Measurements from ENCODE around the gene MCL1. TPM values are rescaled to one million over a fixed set of nuclear protein-coding genes. Genes with fewer than 3 reads are reported as not detected.

Gene MCL1
- total and polyA plus RNA-seq, 2 donors (not counting 1 experiment from before 2014, with no cell fraction given): 219 to 266 TPM

GRCh38 chr1:150567341-150567716 lies 12.1 kb downstream of the MCL1 start:
- TF ChIP-seq CTCF (IDR thresholded peaks at IDR 0.05): no peak
- TF ChIP-seq EZH2 (IDR thresholded peaks at IDR 0.05; ENCODE audit: borderline replicate concordance, insufficient read depth, low read depth, low read length, poor library complexity, severe bottlenecking): no peak
- DNase-seq: peak; percentile 79
- POLR2A ChIA-PET: interaction anchor here (0.9 to 10.3 kb wide), 4 partner anchors 8 to 203 kb away, joined by 3 to 371 read pairs (median 4); partner anchors contain the start of genes ENSA, MCL1 and RPRD2

More at GRCh38 chr1:150567341-150567716, 12.1 kb downstream of the MCL1 start:
- peak overlapping the region; percentile 31 to 67 (median 53) for H3K4me3 ChIP-seq (ENCODE audit: control extremely low read depth in 1 of 5, extremely low read depth in 1 of 5, insufficient read depth in 1 of 5, low read depth in 2 of 5, low read length in 4 of 5)
- peaks cover 3% of the 10 kb centered on the region for H4K20me1 ChIP-seq (ENCODE audit: control insufficient read depth, insufficient read depth, low read length, poor library complexity, severe bottlenecking)
- peaks cover 94 to 98% of the 10 kb centered on the region in 2 donors for H3K4me1 ChIP-seq (ENCODE audit: control insufficient read depth in 2 of 2, insufficient read depth in 2 of 2, low read length in 2 of 2)
- peak; percentile 4 for ATAC-seq (ENCODE audit: low read depth)
- peaks cover 78% of the 10 kb centered on the region for H3K4me1 Mint-ChIP-seq
- peak overlapping the region; percentile 94 for H3K27ac Mint-ChIP-seq
- H3K27me3 ChIP-seq (replicated peaks in 1 of 4; ENCODE audit: control extremely low read depth in 1 of 4, control insufficient read depth in 3 of 4, insufficient read depth in 4 of 4, low read length in 3 of 4): no peaks in the 10 kb centered on the region
- no peaks in the 10 kb centered on the region for H3K9me3 Mint-ChIP-seq (ENCODE audit: insufficient read depth)
- H3K27me3 Mint-ChIP-seq: no peaks in the 10 kb centered on the region
- H3K27ac ChIP-seq (ENCODE audit: low read length in 2 of 2): peak overlapping the region; percentile 96 to 99
- intact Hi-C loops (cut with micrococcal nuclease): no loop called here
- CTCF ChIA-PET: interaction anchor here (0.9 to 19.2 kb wide), 5 partner anchors 6 to 104 kb away, joined by 3 to 497 read pairs (median 157); partner anchors contain the start of gene MCL1
- no peaks in the 10 kb centered on the region for H3K9me3 ChIP-seq (ENCODE audit: control extremely low read depth in 1 of 3, control insufficient read depth in 2 of 3, insufficient read depth in 1 of 3, low read length in 2 of 3)
- H3K9ac ChIP-seq (ENCODE audit: low read length): peak overlapping the region; percentile 55
- H2AFZ ChIP-seq (ENCODE audit: insufficient read depth, low read depth, low read length, poor library complexity, severe bottlenecking): peak overlapping the region; percentile 11
- peaks cover 55% of the 10 kb centered on the region for H3K79me2 ChIP-seq (ENCODE audit: control insufficient read depth, insufficient read depth, low read length)
- peaks cover 0 to 13% of the 10 kb centered on the region in 2 experiments for H3K36me3 ChIP-seq (replicated peaks in 1 of 2; ENCODE audit: control extremely low read depth in 1 of 2, control insufficient read depth in 1 of 2, extremely low read depth in 1 of 2, insufficient read depth in 2 of 2, low read length in 1 of 2)
- H3K4me2 ChIP-seq (replicated peaks; ENCODE audit: low read depth, low read length, poor library complexity, severe bottlenecking): peak overlapping the region; percentile 77
- WGBS (ENCODE audit: insufficient coverage): 0% methylated on average over 1 of the region's 3 CpGs
- peak overlapping the region; percentile 80 for H3K4me3 Mint-ChIP-seq
